ENCODE results near the gene RPRML.
"Not testable (repeated sequence)": the region's sequence is repeated elsewhere in the genome, so short reads cannot be mapped to it uniquely, and the experiment has no call there.

The RPRML gene

GRCh38 chr17:46987927-46988326, 8.9 kb upstream of the RPRML start:
- H3K27me3 ChIP-seq (ENCODE audit: control insufficient read depth, insufficient read depth, low read length); H3K9ac ChIP-seq (ENCODE audit: low read length); H3K9me3 ChIP-seq (ENCODE audit: control insufficient read depth, low read depth, low read length); H3K36me3 ChIP-seq (ENCODE audit: control insufficient read depth, low read depth, low read length); H3K4me3 ChIP-seq (ENCODE audit: low read length); H3K4me1 ChIP-seq (ENCODE audit: control insufficient read depth, low read depth, low read length); H3K27ac ChIP-seq (ENCODE audit: low read length): not testable (repeated sequence)

GRCh38 chr17:46986366-46986765, 7.3 kb upstream of the RPRML start:
- no peaks in the 10 kb centered on the region for H3K36me3 ChIP-seq (ENCODE audit: control insufficient read depth, low read depth, low read length)
- H3K9ac ChIP-seq (ENCODE audit: low read length), result no peak overlapping the region
- peaks cover under 1% of the 10 kb centered on the region for H3K4me1 ChIP-seq (ENCODE audit: control insufficient read depth, low read depth, low read length)
- H3K4me3 ChIP-seq (ENCODE audit: low read length), result no peak overlapping the region
- no peaks in the 10 kb centered on the region for H3K9me3 ChIP-seq (ENCODE audit: control insufficient read depth, low read depth, low read length)
- H3K27me3 ChIP-seq (ENCODE audit: control insufficient read depth, insufficient read depth, low read length), result no peaks in the 10 kb centered on the region
- H3K27ac ChIP-seq (ENCODE audit: low read length), result no peak overlapping the region

GRCh38 chr17:46984892-46985291, 5.8 kb upstream of the RPRML start:
- H3K4me3 ChIP-seq (ENCODE audit: low read length), result no peak overlapping the region
- peaks cover 6% of the 10 kb centered on the region for H3K4me1 ChIP-seq (ENCODE audit: control insufficient read depth, low read depth, low read length)
- no peak overlapping the region for H3K9ac ChIP-seq (ENCODE audit: low read length)
- H3K27ac ChIP-seq (ENCODE audit: low read length), result no peak overlapping the region
- peaks cover 5% of the 10 kb centered on the region for H3K27me3 ChIP-seq (ENCODE audit: control insufficient read depth, insufficient read depth, low read length)
- H3K36me3 ChIP-seq (ENCODE audit: control insufficient read depth, low read depth, low read length), result no peaks in the 10 kb centered on the region
- no peaks in the 10 kb centered on the region for H3K9me3 ChIP-seq (ENCODE audit: control insufficient read depth, low read depth, low read length)

GRCh38 chr17:46984341-46984740, 5.3 kb upstream of the RPRML start:
- no peak overlapping the region for H3K27ac ChIP-seq (ENCODE audit: low read length)
- peaks cover 11% of the 10 kb centered on the region for H3K27me3 ChIP-seq (ENCODE audit: control insufficient read depth, insufficient read depth, low read length)
- H3K9ac ChIP-seq (ENCODE audit: low read length), result no peak overlapping the region

GRCh38 chr17:46983782-46984181, 4.7 kb upstream of the RPRML start:
- Histone ChIP-seq H3K9me3 (ENCODE audit: control insufficient read depth, low read depth, low read length) (no peaks in the 10 kb centered on the region), H3K27me3 (ENCODE audit: control insufficient read depth, insufficient read depth, low read length) (peaks cover 16% of the 10 kb centered on the region), H3K4me1 (ENCODE audit: control insufficient read depth, low read depth, low read length) (peaks cover 6% of the 10 kb centered on the region), H3K36me3 (ENCODE audit: control insufficient read depth, low read depth, low read length) (no peaks in the 10 kb centered on the region), H3K4me3 (ENCODE audit: low read length) (no peak overlapping the region), H3K9ac (ENCODE audit: low read length) (no peak overlapping the region), H3K27ac (ENCODE audit: low read length) (no peak overlapping the region)

More at GRCh38 chr17:46984341-46984740, 5.3 kb upstream of the RPRML start:
- Histone ChIP-seq H3K4me1 (ENCODE audit: control insufficient read depth, low read depth, low read length) (peaks cover 6% of the 10 kb centered on the region), H3K36me3 (ENCODE audit: control insufficient read depth, low read depth, low read length) (no peaks in the 10 kb centered on the region), H3K9me3 (ENCODE audit: control insufficient read depth, low read depth, low read length) (no peaks in the 10 kb centered on the region), H3K4me3 (ENCODE audit: low read length) (no peak overlapping the region)

GRCh38 chr17:46982577-46982976, 3.5 kb upstream of the RPRML start:
- Histone ChIP-seq H3K27ac (ENCODE audit: low read length) (no peak overlapping the region), H3K36me3 (ENCODE audit: control insufficient read depth, low read depth, low read length) (no peaks in the 10 kb centered on the region), H3K4me1 (ENCODE audit: control insufficient read depth, low read depth, low read length) (peaks cover 11% of the 10 kb centered on the region), H3K9ac (ENCODE audit: low read length) (no peak overlapping the region), H3K27me3 (ENCODE audit: control insufficient read depth, insufficient read depth, low read length) (peaks cover 28% of the 10 kb centered on the region), H3K9me3 (ENCODE audit: control insufficient read depth, low read depth, low read length) (no peaks in the 10 kb centered on the region), H3K4me3 (ENCODE audit: low read length) (no peak overlapping the region)

- Histone ChIP-seq H3K27ac (ENCODE audit: low read length) (no peak overlapping the region), H3K27me3 (ENCODE audit: control insufficient read depth, insufficient read depth, low read length) (peaks cover 35% of the 10 kb centered on the region), H3K9ac (ENCODE audit: low read length) (peak overlapping the region; percentile 35), H3K4me3 (ENCODE audit: low read length) (peak overlapping the region; percentile 60), H3K9me3 (ENCODE audit: control insufficient read depth, low read depth, low read length) (no peaks in the 10 kb centered on the region), H3K4me1 (ENCODE audit: control insufficient read depth, low read depth, low read length) (peaks cover 20% of the 10 kb centered on the region), H3K36me3 (ENCODE audit: control insufficient read depth, low read depth, low read length) (no peaks in the 10 kb centered on the region)
Observed at GRCh38 chr17:46978489-46979146, 435 bp downstream of the RPRML start.

- H3K9me3 ChIP-seq (ENCODE audit: control insufficient read depth, low read depth, low read length), result no peaks in the 10 kb centered on the region
- peak overlapping the region; percentile 35 for H3K9ac ChIP-seq (ENCODE audit: low read length)
- no peak overlapping the region for H3K27ac ChIP-seq (ENCODE audit: low read length)
- H3K36me3 ChIP-seq (ENCODE audit: control insufficient read depth, low read depth, low read length), result no peaks in the 10 kb centered on the region
- peaks cover 20% of the 10 kb centered on the region for H3K4me1 ChIP-seq (ENCODE audit: control insufficient read depth, low read depth, low read length)
- H3K4me3 ChIP-seq (ENCODE audit: low read length), result peak overlapping the region; percentile 60
- H3K27me3 ChIP-seq (ENCODE audit: control insufficient read depth, insufficient read depth, low read length), result peaks cover 35% of the 10 kb centered on the region
Observed at GRCh38 chr17:46977750-46978488, 1.1 kb downstream of the RPRML start.

- peaks cover 35% of the 10 kb centered on the region for H3K27me3 ChIP-seq (ENCODE audit: control insufficient read depth, insufficient read depth, low read length)
- H3K36me3 ChIP-seq (ENCODE audit: control insufficient read depth, low read depth, low read length), result no peaks in the 10 kb centered on the region
- H3K27ac ChIP-seq (ENCODE audit: low read length), result no peak overlapping the region
- peaks cover 20% of the 10 kb centered on the region for H3K4me1 ChIP-seq (ENCODE audit: control insufficient read depth, low read depth, low read length)
- no peaks in the 10 kb centered on the region for H3K9me3 ChIP-seq (ENCODE audit: control insufficient read depth, low read depth, low read length)
- no peak overlapping the region for H3K9ac ChIP-seq (ENCODE audit: low read length)
- peak overlapping the region; percentile 60 for H3K4me3 ChIP-seq (ENCODE audit: low read length)
Observed at GRCh38 chr17:46977348-46977747, 1.7 kb downstream of the RPRML start.

GRCh38 chr17:46976626-46977270, 2.3 kb downstream of the RPRML start:
- peaks cover 20% of the 10 kb centered on the region for H3K4me1 ChIP-seq (ENCODE audit: control insufficient read depth, low read depth, low read length)
- no peaks in the 10 kb centered on the region for H3K36me3 ChIP-seq (ENCODE audit: control insufficient read depth, low read depth, low read length)
- H3K9ac ChIP-seq (ENCODE audit: low read length), result no peak overlapping the region
- H3K27ac ChIP-seq (ENCODE audit: low read length), result no peak overlapping the region
- H3K9me3 ChIP-seq (ENCODE audit: control insufficient read depth, low read depth, low read length), result no peaks in the 10 kb centered on the region
- peaks cover 35% of the 10 kb centered on the region for H3K27me3 ChIP-seq (ENCODE audit: control insufficient read depth, insufficient read depth, low read length)
- H3K4me3 ChIP-seq (ENCODE audit: low read length), result no peak overlapping the region

GRCh38 chr17:46975287-46975686, 3.8 kb downstream of the RPRML start:
- H3K4me3 ChIP-seq (ENCODE audit: low read length), result no peak overlapping the region
- H3K4me1 ChIP-seq (ENCODE audit: control insufficient read depth, low read depth, low read length), result peaks cover 14% of the 10 kb centered on the region
- no peak overlapping the region for H3K9ac ChIP-seq (ENCODE audit: low read length)
- H3K27ac ChIP-seq (ENCODE audit: low read length), result no peak overlapping the region
- peaks cover 34% of the 10 kb centered on the region for H3K27me3 ChIP-seq (ENCODE audit: control insufficient read depth, insufficient read depth, low read length)
- H3K36me3 ChIP-seq (ENCODE audit: control insufficient read depth, low read depth, low read length), result no peaks in the 10 kb centered on the region
- no peaks in the 10 kb centered on the region for H3K9me3 ChIP-seq (ENCODE audit: control insufficient read depth, low read depth, low read length)

Measured in iPS-18a (cell line).